ENCODE measurements around the gene HDAC10. TPM values are rescaled to one million over a fixed set of nuclear protein-coding genes. Genes with fewer than 3 reads are reported as not detected.

Gene HDAC10
- total RNA-seq, 4 donors from 2014 or later, result 43.1 to 93.7 (median 56.2) TPM

DNA sequence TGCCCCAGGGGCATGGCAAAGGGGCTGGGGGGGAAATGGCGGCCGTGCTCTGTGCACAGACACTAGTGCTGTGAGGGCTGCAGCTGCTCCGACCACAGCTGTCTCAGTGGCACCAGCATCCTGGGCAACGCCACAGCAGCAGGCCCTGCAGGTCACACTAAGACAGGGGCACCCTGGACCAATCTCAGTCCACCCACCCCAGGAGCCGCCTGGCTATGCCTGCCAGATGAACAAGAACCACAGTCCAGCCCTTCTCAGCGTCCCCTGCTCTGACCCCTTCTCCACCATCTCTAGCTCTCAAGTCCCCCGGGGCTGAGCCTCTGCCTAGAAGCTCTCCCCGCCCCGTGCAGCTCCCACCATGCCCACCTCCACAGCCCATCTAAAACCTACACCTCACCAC, 22.7 kb downstream of the HDAC10 start:
- WGBS, result 87% methylated on average over 6 of the region's 9 CpGs
- H3K9me3 ChIP-seq, result no peaks in the 10 kb centered on the region
- peaks cover 73% of the 10 kb centered on the region for H3K36me3 ChIP-seq

DNA sequence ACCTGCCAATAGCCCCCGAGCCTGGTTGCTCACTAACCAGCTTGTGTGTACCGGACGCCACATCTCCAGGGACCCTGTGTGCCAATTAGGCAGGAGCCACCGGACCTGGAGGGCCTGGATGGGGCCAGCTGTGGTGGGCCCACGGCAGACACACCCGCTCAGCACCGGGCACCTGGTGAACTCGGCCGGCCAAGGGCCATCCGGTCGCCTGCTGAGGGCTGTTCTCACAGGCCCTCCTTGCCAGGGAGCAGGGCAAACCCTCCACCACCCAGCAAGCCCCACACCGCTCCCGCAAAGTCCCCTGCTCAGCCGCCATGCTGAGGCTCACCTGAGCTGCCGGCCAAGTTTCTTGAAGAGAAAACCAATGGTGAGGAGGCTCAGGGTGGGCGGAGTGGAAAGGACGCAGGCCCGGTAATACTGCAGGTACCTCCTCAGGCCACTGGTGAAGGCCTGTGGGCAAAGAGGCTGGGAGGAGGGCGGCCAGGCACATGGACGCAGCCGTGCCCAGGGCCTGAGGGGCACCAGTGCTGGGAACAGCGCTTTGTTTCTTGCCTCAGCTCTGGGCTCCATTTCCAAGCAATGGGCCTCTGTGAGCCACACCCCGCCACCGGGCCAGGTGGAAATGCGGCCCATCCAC, 23.4 kb downstream of the HDAC10 start:
- peaks cover 73% of the 10 kb centered on the region for H3K36me3 ChIP-seq
- no peak overlapping the region for H3K4me3 ChIP-seq
- no peaks in the 10 kb centered on the region for H3K4me1 ChIP-seq
- 95% methylated on average over 14 of the region's 25 CpGs for WGBS
- no peak overlapping the region for H3K27ac ChIP-seq
- TF ChIP-seq POLR2AphosphoS5 (IDR thresholded peaks at IDR 0.05) (no peak), EP300 (IDR thresholded peaks at IDR 0.05) (no peak), POLR2A (IDR thresholded peaks at IDR 0.05) (no peak)
- TF ChIP-seq, protein P1, sequence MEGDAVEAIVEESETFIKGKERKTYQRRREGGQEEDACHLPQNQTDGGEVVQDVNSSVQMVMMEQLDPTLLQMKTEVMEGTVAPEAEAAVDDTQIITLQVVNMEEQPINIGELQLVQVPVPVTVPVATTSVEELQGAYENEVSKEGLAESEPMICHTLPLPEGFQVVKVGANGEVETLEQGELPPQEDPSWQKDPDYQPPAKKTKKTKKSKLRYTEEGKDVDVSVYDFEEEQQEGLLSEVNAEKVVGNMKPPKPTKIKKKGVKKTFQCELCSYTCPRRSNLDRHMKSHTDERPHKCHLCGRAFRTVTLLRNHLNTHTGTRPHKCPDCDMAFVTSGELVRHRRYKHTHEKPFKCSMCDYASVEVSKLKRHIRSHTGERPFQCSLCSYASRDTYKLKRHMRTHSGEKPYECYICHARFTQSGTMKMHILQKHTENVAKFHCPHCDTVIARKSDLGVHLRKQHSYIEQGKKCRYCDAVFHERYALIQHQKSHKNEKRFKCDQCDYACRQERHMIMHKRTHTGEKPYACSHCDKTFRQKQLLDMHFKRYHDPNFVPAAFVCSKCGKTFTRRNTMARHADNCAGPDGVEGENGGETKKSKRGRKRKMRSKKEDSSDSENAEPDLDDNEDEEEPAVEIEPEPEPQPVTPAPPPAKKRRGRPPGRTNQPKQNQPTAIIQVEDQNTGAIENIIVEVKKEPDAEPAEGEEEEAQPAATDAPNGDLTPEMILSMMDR (IDR thresholded peaks at IDR 0.05), result no peak
- H3K27me3 ChIP-seq, result no peaks in the 10 kb centered on the region
- no peaks in the 10 kb centered on the region for H3K9me3 ChIP-seq
- DNase-seq (ENCODE audit: low spot score in 2 of 2), result no peak

More for the DNA sequence above, 22.7 kb downstream of the HDAC10 start:
- Histone ChIP-seq H3K4me3 (no peak overlapping the region), H3K4me1 (no peaks in the 10 kb centered on the region), H3K27ac (no peak overlapping the region), H3K27me3 (no peaks in the 10 kb centered on the region)
- TF ChIP-seq, protein P1 (IDR thresholded peaks at IDR 0.05), result no peak
- no peak for TF ChIP-seq POLR2AphosphoS5 (IDR thresholded peaks at IDR 0.05)
- no peak for TF ChIP-seq POLR2A (IDR thresholded peaks at IDR 0.05)
- no peak for TF ChIP-seq EP300 (IDR thresholded peaks at IDR 0.05)
- no peak for DNase-seq (ENCODE audit: low spot score in 2 of 2)

DNA sequence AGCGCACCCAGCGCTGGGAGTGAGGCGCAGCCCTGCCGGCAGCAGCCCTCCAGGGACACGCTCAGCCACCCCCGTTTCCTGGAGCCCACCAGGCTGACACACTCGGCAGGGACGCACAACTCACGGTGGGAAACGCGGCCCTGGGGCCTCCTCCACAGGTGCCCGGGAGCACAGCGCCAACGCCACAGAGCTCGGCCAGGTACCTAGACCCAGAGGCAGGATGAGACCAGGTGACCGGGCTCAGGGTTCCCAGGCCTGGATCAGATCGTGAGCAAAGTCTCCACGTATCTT, 24.2 kb downstream of the HDAC10 start:
- TF ChIP-seq POLR2A (IDR thresholded peaks at IDR 0.05), result no peak
- TF ChIP-seq, protein P1 (IDR thresholded peaks at IDR 0.05), result no peak
- TF ChIP-seq EP300 (IDR thresholded peaks at IDR 0.05), result no peak
- TF ChIP-seq POLR2AphosphoS5 (IDR thresholded peaks at IDR 0.05), result no peak
- Histone ChIP-seq H3K9me3 (no peaks in the 10 kb centered on the region), H3K4me1 (no peaks in the 10 kb centered on the region), H3K4me3 (no peak overlapping the region), H3K36me3 (peaks cover 73% of the 10 kb centered on the region), H3K27ac (no peak overlapping the region), H3K27me3 (no peaks in the 10 kb centered on the region)
- 60% methylated on average over 1 of the region's 18 CpGs for WGBS
- DNase-seq (ENCODE audit: low spot score in 2 of 2), result no peak

DNA sequence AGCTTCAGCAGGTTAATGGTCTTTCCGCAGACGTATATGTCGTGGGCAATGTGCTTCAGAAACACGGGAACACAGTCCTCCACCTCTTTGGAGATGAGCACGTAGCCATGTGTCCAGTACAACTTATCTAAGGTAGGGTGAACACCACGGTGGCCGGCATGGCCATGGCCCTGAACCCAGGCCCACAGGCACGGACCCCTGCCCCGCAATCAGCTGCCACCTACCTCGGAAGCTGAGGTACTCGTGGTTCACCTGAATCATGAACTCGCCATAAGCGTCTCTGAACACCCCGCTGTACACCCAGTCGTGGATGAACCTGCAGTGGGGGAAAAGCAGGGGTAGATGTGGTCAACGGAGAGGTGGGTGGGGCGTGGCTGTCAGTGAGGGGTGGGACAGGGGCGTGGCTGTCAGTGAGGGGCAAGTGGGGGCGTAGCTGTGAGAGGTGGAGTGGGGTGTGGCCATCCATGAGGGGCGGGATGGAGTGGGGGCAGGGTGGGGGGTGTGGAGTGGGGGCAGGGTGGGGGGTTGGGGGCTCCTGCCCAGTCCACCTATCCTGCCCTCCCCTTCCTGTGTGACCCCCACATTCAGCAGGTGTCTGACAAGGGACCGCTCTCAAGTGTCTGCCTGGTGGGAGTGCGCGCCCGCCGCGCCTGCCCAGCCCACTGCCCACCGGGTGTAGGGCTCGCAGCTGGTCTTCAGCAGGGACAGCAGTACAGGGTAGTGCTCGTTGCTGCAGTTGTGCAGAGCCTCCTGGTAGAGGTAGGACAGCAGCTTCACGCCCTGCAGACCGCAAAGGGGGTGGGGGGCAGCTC, 24.8 kb downstream of the HDAC10 start:
- peaks cover 77% of the 10 kb centered on the region for H3K36me3 ChIP-seq
- no peak overlapping the region for H3K4me3 ChIP-seq
- 90% methylated on average over 20 of the region's 31 CpGs for WGBS
- H3K27ac ChIP-seq, result no peak overlapping the region
- no peak for DNase-seq (ENCODE audit: low spot score in 2 of 2)
- no peaks in the 10 kb centered on the region for H3K9me3 ChIP-seq
- no peaks in the 10 kb centered on the region for H3K4me1 ChIP-seq
- no peak for TF ChIP-seq EP300 (IDR thresholded peaks at IDR 0.05)
- TF ChIP-seq POLR2A (IDR thresholded peaks at IDR 0.05), result no peak
- TF ChIP-seq, protein P1 (IDR thresholded peaks at IDR 0.05), result no peak
- no peak for TF ChIP-seq POLR2AphosphoS5 (IDR thresholded peaks at IDR 0.05)
- H3K27me3 ChIP-seq, result no peaks in the 10 kb centered on the region

DNA sequence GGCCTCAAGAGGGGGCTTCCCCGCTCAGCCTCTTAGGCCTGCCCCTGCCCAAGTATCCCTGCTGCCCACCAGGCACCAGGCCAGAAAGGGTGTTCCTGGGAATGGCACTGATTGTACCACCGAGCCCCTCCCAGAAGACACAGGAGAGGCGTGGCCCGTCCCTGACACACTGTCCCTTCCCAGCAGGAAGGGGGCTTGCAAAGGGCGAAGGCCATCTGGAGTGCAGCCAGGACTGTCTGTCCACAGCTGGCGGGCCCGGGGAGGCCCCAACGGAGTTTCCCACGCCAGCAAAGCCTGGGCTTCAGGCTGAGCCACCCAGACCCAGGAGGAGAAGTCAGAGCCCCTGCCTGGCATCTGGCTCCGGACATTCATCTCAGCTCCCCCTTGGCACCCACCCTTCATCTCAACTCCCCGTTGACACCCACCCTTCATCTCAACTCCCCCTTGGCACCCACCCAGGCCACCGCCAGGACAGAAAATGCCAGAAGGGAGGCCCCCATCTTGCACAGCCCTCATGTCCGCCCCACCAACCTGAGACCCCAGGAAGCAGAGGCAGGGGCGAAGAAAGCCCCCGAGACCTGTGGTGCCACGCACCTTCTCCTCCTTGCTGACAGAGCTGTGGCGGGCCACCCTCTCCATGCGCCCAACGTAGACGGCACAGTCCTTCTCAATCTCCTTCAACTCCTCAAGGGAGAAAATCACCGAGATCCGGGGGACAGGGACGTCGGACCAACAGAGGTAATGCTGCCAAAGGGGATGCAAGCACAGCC, 25.7 kb downstream of the HDAC10 start:
- 95% methylated on average over 13 of the region's 24 CpGs for WGBS
- H3K4me1 ChIP-seq, result no peaks in the 10 kb centered on the region
- TF ChIP-seq POLR2AphosphoS5 (IDR thresholded peaks at IDR 0.05) (no peak), POLR2A (IDR thresholded peaks at IDR 0.05) (no peak), EP300 (IDR thresholded peaks at IDR 0.05) (no peak)
- TF ChIP-seq, protein P1 (IDR thresholded peaks at IDR 0.05), result no peak
- no peaks in the 10 kb centered on the region for H3K9me3 ChIP-seq
- H3K36me3 ChIP-seq, result peaks cover 86% of the 10 kb centered on the region
- no peak for DNase-seq (ENCODE audit: low spot score in 2 of 2)
- H3K27me3 ChIP-seq, result no peaks in the 10 kb centered on the region
- no peak overlapping the region for H3K27ac ChIP-seq
- H3K4me3 ChIP-seq, result no peak overlapping the region

Measured in suprapubic skin (tissue), 4 donors.